Measurements from ENCODE around the gene IGF1R. TPM values are rescaled to one million over a fixed set of nuclear protein-coding genes. Genes with fewer than 3 reads are reported as not detected.

The IGF1R gene
- total RNA-seq, 1 donor from 2014 or later = 65.3 TPM

- DNase-seq = no peak
Observed at GRCh38 chr15:98708037-98708590, 59.8 kb downstream of the IGF1R start.

GRCh38 chr15:98711810-98712209 is 63.5 kb downstream of the IGF1R start:
- DNase-seq = no peak

- DNase-seq = no peak
Observed at GRCh38 chr15:98712845-98713584, 64.7 kb downstream of the IGF1R start.

DNA sequence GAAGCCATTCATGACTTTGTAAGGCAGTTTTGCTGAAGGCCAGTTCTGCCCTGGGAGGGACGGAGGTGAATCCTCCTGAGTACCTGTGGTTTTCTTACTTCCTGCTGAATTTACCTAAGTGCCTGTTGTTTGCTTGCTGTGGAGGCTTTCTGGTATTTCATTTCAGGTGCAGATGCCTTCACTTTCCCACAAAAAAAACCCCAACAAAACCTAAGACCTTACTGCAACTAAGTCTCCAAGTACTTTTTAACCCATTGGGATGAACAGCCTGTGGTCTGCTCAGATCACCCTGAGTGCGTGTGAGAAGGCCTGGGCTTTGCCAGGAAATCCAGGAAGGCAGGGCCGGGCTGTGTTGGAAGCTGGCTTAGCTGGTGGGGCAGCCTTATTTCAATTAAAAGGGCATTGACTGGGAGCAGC is 65.3 kb downstream of the IGF1R start:
- peak; percentile 56 for DNase-seq

DNA sequence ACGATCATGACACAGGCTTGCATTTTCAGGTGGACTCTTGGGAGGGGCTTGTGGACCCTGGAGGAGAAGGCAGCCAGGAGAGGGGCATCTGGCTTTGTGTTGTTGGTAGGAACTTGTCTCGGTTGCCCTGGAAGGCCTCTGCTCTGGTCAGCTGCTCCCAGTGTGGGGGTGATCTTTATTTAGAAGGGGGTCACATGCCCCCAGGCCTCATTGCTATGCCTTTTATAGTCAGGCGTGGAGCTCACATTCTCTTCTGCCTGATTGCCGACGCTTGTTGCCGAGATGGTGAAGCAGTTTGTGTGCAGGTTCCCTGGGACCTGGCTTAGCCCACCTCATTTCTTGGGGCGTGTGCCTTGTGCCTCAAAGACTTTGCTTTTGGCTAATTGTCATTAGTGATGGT is 66.6 kb downstream of the IGF1R start:
- DNase-seq = no peak

DNA sequence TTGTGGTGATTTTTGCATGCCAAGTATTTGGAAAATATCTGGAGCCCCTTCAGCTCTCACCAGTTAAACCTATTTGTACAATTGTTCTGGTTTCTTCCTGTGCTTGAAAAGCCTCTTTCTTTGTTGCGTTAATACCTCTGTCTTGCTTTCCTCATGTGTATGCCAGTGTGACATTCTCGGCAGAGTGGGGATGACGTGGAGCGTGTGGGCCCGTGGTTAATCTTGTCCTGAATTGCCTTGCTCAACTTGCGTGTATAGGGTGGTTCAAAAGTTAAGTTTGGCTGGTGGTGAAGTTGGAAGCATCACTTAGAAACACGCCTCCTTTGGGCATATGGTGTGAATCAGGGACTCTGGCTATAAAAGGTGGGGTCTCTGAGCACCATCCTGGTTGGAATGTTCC is 67.1 kb downstream of the IGF1R start:
- DNase-seq = no peak

- no peak for DNase-seq
Observed at GRCh38 chr15:98715890-98716443, 67.6 kb downstream of the IGF1R start.

DNA sequence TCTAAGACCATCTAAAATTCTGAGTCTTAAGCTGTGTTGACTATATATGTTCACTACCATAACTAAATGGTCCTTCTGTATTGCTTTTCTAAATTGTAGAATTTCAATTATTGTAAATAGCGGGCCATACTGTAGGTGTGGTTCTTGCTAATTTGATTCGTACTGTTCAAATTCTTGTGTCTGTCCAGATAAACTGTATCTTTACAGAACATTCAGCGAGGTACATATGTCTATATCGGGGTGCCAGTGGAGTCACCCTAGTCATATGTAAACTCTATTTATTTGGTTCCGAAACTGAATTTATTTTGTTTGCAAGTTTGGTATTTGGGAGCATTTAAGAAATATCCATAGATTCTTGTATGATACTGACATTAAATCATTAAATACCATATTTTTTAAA is 69.0 kb downstream of the IGF1R start:
- DNase-seq = no peak

DNA sequence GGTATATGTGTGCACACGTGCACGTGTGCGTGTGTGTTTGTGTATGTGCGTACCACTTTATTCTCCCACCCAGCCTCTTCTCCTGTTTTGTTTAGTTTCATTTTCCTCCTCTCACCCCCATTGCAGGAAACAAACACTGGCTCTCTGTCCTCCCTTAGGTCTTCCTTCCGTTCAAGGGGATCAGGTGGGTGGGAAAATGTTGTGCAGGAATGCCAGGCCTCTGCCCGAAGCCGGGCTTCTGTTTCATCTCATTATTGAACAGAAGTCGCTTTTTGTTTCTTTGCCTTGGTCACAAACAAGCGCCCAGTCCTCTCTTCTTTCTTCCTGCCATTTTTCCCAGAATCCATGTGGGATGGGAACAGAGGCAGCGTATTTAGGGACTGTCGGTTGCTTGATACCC is 69.6 kb downstream of the IGF1R start:
- no peak for DNase-seq

GRCh38 chr15:98718426-98719136 is 70.2 kb downstream of the IGF1R start:
- no peak for DNase-seq

GRCh38 chr15:98719137-98719740 is 70.9 kb downstream of the IGF1R start:
- no peak for DNase-seq

DNA sequence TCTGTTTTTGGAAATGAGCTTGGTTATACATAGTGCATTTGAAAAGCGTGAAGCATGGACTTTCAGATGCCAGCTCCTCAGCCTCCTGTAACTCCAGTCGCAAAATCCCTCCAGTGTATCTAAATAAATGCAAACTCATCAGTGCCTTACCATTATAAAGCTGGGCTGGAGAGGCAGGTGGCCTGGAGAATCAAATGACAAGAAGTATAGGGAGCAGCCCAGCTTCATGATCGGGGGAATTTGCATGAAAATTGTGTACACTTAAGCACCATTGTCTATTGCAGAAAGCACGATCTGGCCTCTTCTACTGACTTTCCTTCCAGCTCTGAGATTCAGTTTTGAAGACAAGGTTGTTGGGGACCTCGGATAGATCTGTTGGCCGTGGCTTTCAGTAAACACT is 71.7 kb downstream of the IGF1R start:
- DNase-seq = no peak

GRCh38 chr15:98720577-98721565 is 72.5 kb downstream of the IGF1R start:
- DNase-seq = no peak

- no peak for DNase-seq
Observed at GRCh38 chr15:98722209-98722608, 73.9 kb downstream of the IGF1R start.

DNA sequence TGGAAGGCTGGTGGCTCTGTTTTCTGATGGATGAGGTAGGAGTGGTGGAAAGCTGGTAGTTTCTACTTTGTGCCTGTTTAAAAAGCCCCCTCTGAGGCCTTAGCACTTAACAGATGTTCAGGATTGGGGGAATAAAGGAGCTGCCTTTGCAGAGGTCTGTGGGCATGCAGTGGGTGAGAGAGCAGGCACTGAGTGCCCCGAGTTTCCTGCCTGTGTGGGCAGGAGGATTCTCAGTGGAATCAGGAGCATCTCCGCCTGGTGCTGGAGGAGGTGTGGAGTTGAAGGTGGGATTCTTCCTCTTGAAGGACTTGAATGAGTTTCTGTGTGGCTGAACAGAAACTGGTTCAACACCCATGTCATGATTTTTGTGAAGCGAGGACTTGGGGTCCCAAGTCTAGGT is 74.3 kb downstream of the IGF1R start:
- DNase-seq = no peak

DNA sequence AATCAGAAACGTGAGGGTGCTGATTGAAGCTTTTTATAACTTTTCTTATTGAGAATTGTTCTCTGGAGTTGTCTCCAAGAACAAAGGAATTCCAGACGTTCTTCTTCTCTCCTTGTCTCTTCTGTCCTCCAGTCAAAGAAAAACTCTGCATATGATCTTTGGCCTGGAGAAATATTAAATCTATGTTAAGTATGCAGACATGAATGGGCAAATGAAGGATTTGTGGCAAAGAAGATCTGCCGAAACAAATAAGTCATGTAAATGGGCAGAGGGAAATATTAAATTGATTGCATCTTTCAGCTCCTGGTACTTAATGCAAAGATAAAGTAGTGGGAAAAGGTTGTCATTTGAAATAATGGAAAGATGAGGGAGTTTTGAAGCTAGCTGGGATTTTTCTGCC is 74.9 kb downstream of the IGF1R start:
- no peak for DNase-seq

DNA sequence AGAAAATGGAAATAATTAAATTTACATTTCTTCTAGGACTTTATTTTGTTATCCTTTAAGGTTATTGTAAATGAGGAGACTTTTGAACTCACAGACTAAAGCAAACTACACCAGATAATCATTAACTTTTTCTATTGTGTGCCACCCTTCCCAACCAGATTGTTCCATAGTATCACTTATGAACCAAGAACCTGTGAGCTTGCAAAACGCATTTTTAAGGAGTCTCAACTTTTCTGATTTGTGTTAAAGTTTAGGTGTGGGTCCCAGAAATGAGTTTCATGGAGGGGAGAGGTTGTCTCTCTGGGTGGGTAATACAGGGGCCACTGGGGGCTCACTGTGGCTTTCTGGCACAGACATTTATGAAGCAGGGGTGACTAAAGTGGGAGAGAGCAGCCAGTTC is 75.7 kb downstream of the IGF1R start:
- no peak for DNase-seq

DNA sequence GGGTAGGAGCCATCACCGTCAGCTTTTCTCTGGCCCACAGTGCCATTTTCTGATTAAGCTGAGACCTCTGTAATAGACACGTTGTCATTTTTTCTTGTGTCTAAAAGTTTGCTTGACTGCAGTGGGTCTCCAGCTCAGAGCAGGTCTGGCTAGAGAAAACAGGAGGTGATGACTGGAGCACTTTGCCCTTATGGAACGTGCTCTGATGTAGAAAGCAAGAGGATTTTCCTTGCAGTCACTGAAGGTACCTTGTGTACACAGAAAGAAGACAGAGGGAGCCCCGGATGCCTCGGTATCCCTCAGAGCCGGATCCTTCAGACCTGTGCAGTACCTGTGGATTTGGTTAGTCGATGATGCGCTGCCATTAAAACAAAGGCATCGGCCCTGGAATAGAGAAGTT is 76.2 kb downstream of the IGF1R start:
- DNase-seq = no peak

- DNase-seq = no peak
Observed at GRCh38 chr15:98725874-98726273, 77.5 kb downstream of the IGF1R start.

- peak; percentile 94 for DNase-seq
Observed at GRCh38 chr15:98727115-98728040, 79.0 kb downstream of the IGF1R start.
